ENCODE results near the gene ZNF580. TPM values are rescaled to one million over a fixed set of nuclear protein-coding genes. Genes with fewer than 3 reads are reported as not detected.

ZNF580 gene
- total RNA-seq, 1 experiment from 2014 or later = 22.8 TPM

GRCh38 chr19:55599468-55599841, 41.3 kb upstream of the ZNF580 start, which contains the start of gene FIZ1:
TSS of gene FIZ1 (minus strand) at chr19:55599517. CDS start at chr19:55597865, 1,652 bp downstream.
- Histone ChIP-seq H3K9me3 (ENCODE audit: control insufficient read depth, low read depth, low read length) (no peaks in the 10 kb centered on the region), H3K18ac (ENCODE audit: insufficient read length, low read depth, low read length) (peak within 1 kb of the TSS; percentile 100), H2BK12ac (ENCODE audit: insufficient read length, low read depth, low read length) (peak within 1 kb of the TSS; percentile 93), H4K8ac (replicated peaks; ENCODE audit: insufficient read length, low read depth, low read length) (peak within 1 kb of the TSS; percentile 86), H3K56ac (ENCODE audit: insufficient read length, low read depth, low read length) (peak within 1 kb of the TSS; percentile 90), H2AK5ac (ENCODE audit: insufficient read length, low read length) (no peak within 1 kb of the TSS), H3K9ac (ENCODE audit: extremely low read depth, insufficient read length, low read length) (peak within 1 kb of the TSS; percentile 98), H3K4ac (ENCODE audit: low read depth, low read length) (no peak within 1 kb of the TSS; the same call in 1 of the 2 replicates), H2BK5ac (ENCODE audit: insufficient read length, low read length) (peak within 1 kb of the TSS; percentile 98), H3K4me1 (ENCODE audit: insufficient read depth, low read length) (peaks cover 2% of the 10 kb centered on the region; the same call in 1 of the 2 replicates), H3K79me2 (ENCODE audit: insufficient read depth, low read length) (no peaks in the 10 kb centered on the region), H3K4me2 (ENCODE audit: insufficient read depth, insufficient read length, low read length) (peak within 1 kb of the TSS; percentile 51), H4K5ac (ENCODE audit: insufficient read length, low read depth, low read length) (peak within 1 kb of the TSS; percentile 98), H4K20me1 (ENCODE audit: control insufficient read depth, insufficient read depth, insufficient read length) (no peaks in the 10 kb centered on the region), H3K27ac (ENCODE audit: insufficient read length, low read depth, low read length) (peak within 1 kb of the TSS; percentile 95), H3K14ac (ENCODE audit: insufficient read depth, low read length) (peak within 1 kb of the TSS; percentile 100), H3K79me1 (ENCODE audit: insufficient read depth, low read depth, low read length, poor library complexity, severe bottlenecking) (no peaks in the 10 kb centered on the region), H3K23me2 (ENCODE audit: insufficient read length, low read depth, low read length, poor library complexity, severe bottlenecking) (no peaks in the 10 kb centered on the region), H3T11ph (ENCODE audit: low read length) (peak within 1 kb of the TSS; percentile 94), H2BK120ac (ENCODE audit: low read depth, low read length, poor library complexity, severe bottlenecking) (peak within 1 kb of the TSS; percentile 98), H3K23ac (ENCODE audit: insufficient read length, low read depth, low read length) (no peak within 1 kb of the TSS), H3K27me3 (ENCODE audit: insufficient read depth, low read length) (no peaks in the 10 kb centered on the region), H2AFZ (ENCODE audit: low read length) (no peak within 1 kb of the TSS), H2BK15ac (ENCODE audit: low read depth, low read length) (no peak within 1 kb of the TSS), H2BK20ac (ENCODE audit: low read depth, low read length, poor library complexity, severe bottlenecking) (no peak within 1 kb of the TSS), H4K91ac (ENCODE audit: insufficient read length, low read depth, low read length) (no peak within 1 kb of the TSS)
- H3K36me3 Mint-ChIP-seq (ENCODE audit: insufficient read depth in 1 of 3, low read depth in 3 of 3) = peaks cover 25 to 32% (median 29%) of the 10 kb centered on the region in 3 experiments; a peak in 6 of 7 replicates
- H3K27me3 Mint-ChIP-seq (ENCODE audit: low read depth) = no peaks in the 10 kb centered on the region
- DNase-seq = peak; percentile 98
- peaks cover 2 to 4% of the 10 kb centered on the region in 2 experiments; a peak in 2 of 5 replicates for H3K9me3 Mint-ChIP-seq
- TF ChIP-seq CTCF (conservative IDR thresholded peaks at IDR 0.05) = no peak
- peak within 1 kb of the TSS; percentile 100 for H3K27ac Mint-ChIP-seq
- H3K4me3 Mint-ChIP-seq = peak within 1 kb of the TSS; percentile 95 to 96
- H3K4me1 Mint-ChIP-seq = peaks cover 25 to 36% of the 10 kb centered on the region in 2 experiments
- WGBS (ENCODE audit: extremely low coverage, insufficient read length, low lambda C conversion rate) = no CpG with 5 or more reads among the region's 23 CpGs
